GM18502 (cell line): Measurements from ENCODE around the gene ZNF608.

Experiments
- ATAC-seq: cut with Tn5 transposase; IDR thresholded peaks from one replicate; pipeline ENCODE4 v1.9.1; 2021; ENCODE audit warnings: mild to moderate bottlenecking; ENCODE audit not compliant: unreplicated experiment, poor library complexity

ZNF608 gene, protein sequence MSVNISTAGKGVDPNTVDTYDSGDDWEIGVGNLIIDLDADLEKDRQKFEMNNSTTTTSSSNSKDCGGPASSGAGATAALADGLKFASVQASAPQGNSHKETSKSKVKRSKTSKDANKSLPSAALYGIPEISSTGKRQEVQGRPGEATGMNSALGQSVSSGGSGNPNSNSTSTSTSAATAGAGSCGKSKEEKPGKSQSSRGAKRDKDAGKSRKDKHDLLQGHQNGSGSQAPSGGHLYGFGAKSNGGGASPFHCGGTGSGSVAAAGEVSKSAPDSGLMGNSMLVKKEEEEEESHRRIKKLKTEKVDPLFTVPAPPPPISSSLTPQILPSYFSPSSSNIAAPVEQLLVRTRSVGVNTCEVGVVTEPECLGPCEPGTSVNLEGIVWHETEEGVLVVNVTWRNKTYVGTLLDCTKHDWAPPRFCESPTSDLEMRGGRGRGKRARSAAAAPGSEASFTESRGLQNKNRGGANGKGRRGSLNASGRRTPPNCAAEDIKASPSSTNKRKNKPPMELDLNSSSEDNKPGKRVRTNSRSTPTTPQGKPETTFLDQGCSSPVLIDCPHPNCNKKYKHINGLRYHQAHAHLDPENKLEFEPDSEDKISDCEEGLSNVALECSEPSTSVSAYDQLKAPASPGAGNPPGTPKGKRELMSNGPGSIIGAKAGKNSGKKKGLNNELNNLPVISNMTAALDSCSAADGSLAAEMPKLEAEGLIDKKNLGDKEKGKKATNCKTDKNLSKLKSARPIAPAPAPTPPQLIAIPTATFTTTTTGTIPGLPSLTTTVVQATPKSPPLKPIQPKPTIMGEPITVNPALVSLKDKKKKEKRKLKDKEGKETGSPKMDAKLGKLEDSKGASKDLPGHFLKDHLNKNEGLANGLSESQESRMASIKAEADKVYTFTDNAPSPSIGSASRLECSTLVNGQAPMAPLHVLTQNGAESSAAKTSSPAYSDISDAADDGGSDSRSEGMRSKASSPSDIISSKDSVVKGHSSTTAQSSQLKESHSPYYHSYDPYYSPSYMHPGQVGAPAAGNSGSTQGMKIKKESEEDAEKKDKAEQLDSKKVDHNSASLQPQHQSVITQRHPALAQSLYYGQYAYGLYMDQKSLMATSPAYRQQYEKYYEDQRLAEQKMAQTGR (N-terminal part only)

DNA sequence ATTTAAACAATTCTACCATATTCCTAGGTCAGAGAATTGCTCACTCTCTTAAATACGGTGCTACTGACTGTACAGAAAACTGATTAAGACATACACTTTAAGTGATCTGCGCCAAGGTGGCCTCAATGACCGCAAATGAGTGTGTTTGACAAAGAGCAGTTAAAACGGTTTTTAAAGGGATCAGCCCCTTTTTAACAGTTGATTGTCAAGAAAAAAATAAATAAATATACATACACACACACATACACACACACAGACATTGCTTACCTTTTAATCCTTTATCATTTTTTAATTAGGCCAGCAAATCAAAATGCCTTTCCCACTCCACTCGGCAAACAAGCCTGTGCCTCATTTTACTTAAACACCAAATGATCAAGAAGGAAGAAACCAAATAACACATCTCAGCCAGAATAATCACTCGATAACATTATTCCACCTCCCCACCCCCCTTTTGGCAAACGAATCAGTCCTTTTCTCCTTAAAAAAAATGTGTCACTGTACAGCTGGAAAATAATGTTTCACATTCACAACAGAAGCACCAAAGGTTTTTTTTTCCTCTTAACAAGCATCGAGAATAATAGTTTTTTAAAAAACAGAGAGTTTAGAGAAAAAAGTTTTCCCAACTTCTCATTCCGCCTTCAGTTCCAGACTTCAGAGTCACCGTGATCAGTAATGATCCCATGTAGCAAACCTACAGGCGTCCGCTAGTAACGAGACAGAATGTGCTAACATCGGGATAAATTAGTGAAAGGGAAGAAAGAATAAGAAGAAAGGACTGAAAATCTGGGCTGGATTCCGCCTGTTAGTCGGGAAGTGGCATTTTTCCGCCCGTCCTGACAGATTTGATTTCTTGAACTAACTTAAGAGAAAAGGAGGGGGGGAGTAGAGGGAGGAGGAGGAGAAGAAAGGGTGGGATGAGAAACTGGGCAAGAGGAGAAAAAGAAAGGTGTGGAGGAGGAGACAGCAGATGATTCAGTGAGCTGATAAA, at the start of gene ZNF608:
ZNF608 (minus strand) TSS at position 712 of the 988 bp plus-strand sequence. CDS start 1,650 bp downstream, outside the sequence.
- ATAC-seq: no peak

GRCh38 chr5:124795829-124796228, 49.4 kb upstream of the ZNF608 start:
- ATAC-seq: peak; percentile 44

DNA sequence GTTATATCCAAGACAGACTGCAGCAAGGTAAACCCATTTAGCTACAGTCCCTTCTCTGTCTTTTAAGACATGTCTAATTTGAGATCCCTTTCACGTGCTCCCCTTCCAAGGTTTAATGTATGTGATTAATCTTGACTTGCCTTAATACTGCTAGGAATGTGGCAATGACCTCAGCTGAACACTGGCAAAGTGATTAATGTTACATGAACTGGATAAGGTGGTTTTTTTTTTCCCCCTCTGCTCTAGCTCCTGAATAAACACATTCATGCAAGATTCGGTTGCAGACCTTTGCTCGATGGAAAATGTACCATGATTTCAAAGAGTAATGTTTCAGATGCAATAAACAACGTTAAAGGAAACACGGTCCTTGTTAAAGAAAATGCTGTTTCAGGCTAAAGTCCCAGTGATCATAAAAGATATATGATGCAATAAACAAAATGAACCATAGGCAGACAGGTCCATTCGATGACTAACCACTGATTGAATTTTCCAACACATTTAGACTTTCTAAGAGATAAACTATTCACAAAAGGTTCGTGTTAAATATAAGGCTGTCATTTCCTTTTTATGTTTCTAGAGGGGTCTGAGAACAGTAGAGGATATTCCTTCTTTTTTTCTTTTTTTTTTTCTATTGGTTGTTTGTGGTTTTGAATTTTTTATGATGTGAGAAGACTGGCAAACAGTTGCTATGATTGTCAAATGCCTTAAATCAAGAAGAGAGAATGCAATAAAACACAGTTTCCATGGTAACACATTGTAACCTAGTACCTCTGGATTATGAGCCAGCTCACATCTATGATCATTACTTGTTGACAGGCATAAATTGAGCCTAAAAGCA, 44.7 kb upstream of the ZNF608 start:
- ATAC-seq: no peak

- ATAC-seq: no peak
These were observed 44.0 kb upstream of the ZNF608 start for GRCh38 chr5:124790301-124790894.

DNA sequence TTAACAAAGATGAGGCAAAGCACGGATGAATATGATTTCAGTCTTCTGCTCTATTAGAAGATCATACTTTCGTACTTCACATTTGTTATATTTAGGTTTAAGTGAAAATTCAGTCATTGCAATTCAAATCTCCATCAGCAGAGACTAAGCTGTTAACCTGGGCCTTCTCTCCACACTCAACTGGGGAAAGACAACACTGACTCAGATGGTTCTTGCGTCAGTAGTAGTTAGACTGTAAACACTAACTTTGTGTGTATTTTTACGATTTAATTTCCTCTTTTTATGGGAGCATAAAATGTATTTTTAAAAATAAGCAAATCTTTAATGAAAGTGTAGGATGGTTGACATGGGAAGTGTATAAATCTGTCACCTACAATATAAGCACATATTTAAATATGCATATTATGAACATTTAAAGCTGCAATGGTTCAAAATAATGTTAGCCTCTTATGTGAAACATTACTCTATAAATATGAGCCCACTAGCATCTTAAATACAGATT, 42.7 kb upstream of the ZNF608 start:
- ATAC-seq: no peak

DNA sequence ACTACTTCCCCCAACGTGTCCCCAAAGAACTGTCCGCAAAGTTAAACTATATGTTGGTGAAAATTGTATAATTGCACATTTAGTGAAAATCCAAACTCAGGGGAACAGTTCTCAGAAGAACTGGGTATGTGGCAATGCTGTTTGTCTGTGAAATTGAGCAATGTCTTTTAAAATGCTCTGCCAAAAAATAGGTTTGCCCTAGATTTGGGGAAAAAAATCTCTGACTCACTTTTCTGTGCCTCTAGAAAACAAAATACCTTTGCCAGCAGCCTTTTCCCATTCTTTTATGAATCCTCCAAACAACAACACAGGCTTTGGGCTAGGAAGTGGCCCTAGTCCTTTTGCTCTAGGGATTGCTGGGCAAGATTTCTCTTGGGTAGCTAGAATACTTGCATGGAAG, 37.4 kb upstream of the ZNF608 start:
- ATAC-seq: no peak

DNA sequence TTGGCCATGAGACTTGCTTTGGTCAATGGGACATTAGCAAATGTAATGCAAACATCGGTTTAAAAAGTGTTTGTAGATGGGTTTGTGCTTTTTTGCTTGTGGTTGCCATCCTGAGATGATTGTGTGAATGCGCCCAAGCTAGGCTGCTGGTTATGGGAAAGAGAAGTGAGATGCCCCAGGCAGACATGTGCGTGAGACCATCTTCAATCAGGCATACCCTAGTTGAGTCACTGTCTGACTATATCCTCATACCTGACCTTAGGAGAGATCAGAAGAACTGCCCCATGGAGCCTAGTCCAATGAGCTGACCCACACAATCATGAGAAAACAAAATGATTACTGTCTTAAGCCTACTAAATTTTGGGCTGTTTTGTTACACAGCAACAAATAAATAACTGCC, 36.8 kb upstream of the ZNF608 start:
- ATAC-seq: peak; percentile 58

DNA sequence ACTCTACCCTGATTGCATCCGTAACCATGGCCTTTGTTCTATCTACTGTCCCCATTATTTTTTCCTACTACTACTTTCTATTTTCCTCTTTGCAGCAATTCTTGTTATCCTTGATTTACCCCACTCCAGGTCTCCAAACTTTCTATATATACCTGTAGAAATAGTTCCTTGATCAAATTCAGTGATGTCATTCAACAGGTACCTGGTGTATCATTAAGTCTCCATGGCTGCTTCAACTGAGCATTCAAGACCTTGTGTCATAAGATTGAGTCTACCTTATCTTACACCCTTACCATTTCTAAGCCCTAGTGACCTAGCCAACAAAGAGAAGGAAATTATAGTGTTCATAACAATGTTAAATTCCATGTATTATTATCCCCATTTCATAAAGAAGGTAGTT, 35.8 kb upstream of the ZNF608 start:
- no peak for ATAC-seq

DNA sequence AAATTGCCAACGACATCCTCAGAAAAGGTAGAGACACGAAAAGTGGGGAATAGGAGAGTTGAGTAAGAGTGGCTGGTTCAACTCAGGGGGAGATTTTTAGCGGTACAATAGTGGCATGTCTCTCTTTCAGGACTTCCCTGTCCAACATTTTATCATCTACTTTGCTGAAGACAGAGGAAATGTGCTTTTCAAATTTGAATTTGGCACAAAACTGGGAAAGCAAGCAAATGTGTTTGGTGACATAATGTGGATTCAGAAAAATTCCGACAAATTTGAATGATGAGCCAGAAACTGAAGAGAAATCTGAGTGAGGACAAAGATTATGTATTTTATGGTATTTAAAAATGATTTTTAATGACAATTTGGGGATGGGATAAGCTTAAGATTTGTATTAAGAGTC, 33.6 kb upstream of the ZNF608 start:
- ATAC-seq: no peak

DNA sequence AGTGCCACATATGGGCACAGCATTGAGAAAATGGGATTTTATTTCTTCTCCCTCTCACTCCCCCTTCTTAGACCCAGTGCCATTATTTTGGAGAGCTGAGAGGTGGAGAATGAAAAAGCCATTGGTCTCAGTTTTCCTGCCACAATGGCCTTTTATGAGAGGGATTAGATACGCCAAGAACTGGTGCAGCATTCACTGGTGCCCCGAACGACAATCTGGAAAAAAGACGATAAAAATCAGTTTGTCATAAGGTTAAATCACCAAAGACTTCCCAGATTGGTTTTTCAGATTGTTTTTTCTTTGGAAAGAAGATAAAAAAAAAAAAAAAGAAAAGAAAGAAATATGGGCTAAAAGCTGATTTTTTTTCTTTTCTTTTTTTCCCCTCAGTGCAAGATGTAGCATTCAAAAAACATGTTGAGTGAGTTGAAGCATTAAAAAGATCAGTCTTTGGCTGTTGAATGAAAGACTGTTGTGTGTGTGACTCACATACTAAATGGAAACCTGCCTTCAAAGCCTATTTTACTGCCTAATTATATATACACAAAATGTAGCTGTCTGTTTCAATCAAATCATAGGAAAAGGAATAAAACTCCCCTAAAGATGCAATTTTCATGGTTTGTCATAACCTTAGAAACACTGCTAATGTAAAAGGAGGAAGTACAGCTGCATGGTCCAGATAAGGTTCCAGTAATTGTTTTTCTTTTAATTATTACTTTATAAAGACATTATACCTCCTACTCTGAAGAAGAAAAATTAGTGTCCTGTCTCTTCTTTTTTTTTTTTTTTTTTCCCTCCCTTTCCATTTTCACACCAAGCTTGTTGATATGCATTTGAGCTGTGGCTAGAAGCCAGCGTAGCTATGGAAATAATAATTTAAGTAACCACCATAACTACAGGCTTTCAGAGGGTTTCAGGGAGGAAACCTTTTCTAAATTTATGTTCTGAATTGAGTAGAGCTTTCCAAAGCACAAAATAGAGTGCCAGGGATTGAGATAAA, 27.2 kb upstream of the ZNF608 start:
- ATAC-seq: no peak

DNA sequence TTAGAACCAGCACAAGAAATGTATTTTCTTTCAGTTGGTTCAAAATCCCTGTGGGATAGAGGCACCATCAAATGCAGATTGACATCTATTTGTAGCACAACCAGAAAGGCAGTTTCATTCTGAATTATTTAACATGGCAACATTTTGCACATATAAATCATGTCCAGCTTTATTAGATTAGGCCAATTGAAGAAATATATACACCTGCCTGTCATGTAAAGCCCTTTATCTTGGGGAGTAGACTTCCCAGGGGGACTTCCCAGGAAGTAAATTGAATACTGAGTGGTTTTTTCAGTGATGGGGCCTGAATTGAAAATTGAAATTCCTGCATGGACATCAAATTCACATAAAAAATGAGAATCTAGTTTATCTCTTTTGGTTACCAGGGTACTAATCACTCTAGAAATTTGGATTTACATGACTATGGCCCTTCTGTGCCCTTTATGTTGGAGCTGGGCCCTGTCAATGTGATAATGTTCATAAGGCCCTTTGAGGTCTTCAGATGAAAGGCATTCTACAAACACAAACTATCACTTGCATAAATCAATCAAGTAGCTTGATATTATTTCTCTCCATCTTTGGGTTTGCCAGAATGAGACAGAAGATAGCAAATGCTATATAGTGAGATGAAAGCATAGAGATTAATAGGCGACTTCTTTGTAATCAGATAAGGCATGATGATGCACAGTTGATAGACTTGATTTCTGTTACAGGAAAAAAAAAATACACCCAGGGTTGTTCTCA, 26.2 kb upstream of the ZNF608 start:
- ATAC-seq: no peak

GRCh38 chr5:124771761-124772160, 25.3 kb upstream of the ZNF608 start:
- ATAC-seq: no peak

- no peak for ATAC-seq
These were observed 18.7 kb upstream of the ZNF608 start for GRCh38 chr5:124764992-124765611.

GRCh38 chr5:124764585-124764984, 18.1 kb upstream of the ZNF608 start:
- no peak for ATAC-seq

DNA sequence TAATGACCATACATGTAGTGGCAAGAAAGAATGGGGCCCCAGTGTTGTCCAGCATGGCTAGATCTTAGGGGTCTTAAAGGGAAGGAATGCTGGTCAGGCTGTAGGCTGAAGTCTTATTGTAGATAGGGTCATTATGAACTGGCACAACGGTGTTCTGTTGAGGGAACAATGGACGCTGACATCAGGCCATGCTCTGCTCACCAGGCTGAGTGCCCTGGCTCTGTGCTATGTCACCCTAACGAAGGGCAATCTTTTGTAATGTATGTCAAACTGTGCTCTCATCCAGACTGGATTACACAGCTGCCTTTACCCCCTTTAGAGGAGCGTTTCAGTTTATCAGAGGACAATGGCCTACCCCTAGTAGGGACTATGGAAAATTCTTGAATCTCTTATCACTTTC, 14.6 kb upstream of the ZNF608 start:
- ATAC-seq: no peak

DNA sequence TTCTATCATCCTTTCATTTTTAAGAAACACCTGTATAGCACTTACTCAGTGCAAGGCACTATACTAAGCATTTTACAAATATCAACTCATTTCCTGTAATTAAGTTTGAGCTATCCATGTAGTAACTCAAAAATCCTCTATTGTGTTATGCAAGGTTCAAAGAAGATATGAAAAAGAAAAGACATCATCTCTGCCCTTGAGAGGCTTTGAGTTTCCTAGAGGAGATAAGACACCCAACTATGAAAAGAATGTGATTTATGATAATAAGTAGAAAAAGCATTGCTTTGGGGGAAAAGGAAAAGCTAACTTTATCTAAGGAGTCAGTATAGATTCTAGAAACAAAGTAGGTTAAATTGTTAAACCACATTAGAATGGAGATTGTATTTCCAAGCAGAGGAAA, 14.2 kb upstream of the ZNF608 start:
- ATAC-seq: no peak
